Activated CD4-positive, CD25-positive, alpha-beta regulatory T cell treated with anti-CD3 and anti-CD28 coated beads, Interleukin-2, amount 50 U/mL, for 16 hours (primary cell): ENCODE data around the gene DUSP3.
"Not testable (repeated sequence)": the region's sequence is repeated elsewhere in the genome, so short reads cannot be mapped to it uniquely, and the experiment has no call there.

ENCODE experiments used
- DNase-seq: peaks from one replicate; pipeline ENCODE4 v3.0.0-alpha.2; 2020; ENCODE audit warnings: low read depth, low spot score

Gene DUSP3

GRCh38 chr17:43801844-43802243 is 23.1 kb upstream of the DUSP3 start:
- no peak for DNase-seq

- DNase-seq: no peak
Measured at GRCh38 chr17:43800736-43801135, 22.0 kb upstream of the DUSP3 start.

- DNase-seq: no peak
Measured at GRCh38 chr17:43799047-43799446, 20.3 kb upstream of the DUSP3 start.

- DNase-seq: not testable (repeated sequence)
Measured at GRCh38 chr17:43798024-43798423, 19.2 kb upstream of the DUSP3 start.

GRCh38 chr17:43792668-43793067 is 13.9 kb upstream of the DUSP3 start:
- not testable (repeated sequence) for DNase-seq

- DNase-seq: no peak
Measured at GRCh38 chr17:43791589-43791988, 12.8 kb upstream of the DUSP3 start.

GRCh38 chr17:43790311-43790940 is 11.6 kb upstream of the DUSP3 start:
- no peak for DNase-seq

- no peak for DNase-seq
Measured at GRCh38 chr17:43789482-43789881, 10.7 kb upstream of the DUSP3 start.

- no peak for DNase-seq
Measured at GRCh38 chr17:43788540-43788939, 9.8 kb upstream of the DUSP3 start.

- DNase-seq: no peak
Measured at GRCh38 chr17:43787728-43788127, 9.0 kb upstream of the DUSP3 start.

- DNase-seq: no peak
Measured at GRCh38 chr17:43784628-43785101, 5.9 kb upstream of the DUSP3 start.

- DNase-seq: no peak
Measured at GRCh38 chr17:43784068-43784467, 5.3 kb upstream of the DUSP3 start.

- DNase-seq: no peak
Measured at GRCh38 chr17:43782913-43783680, 4.3 kb upstream of the DUSP3 start.

- no peak for DNase-seq
Measured at GRCh38 chr17:43780135-43780534, 1.4 kb upstream of the DUSP3 start, which contains the start of gene CFAP97D1. CFAP97D1 (plus strand) TSS chr17:43780435; CDS start chr17:43780463, 28 bp downstream.

GRCh38 chr17:43779145-43780125 is 658 bp upstream of the DUSP3 start:
- no peak for DNase-seq

GRCh38 chr17:43774304-43775250 is 4.2 kb downstream of the DUSP3 start:
- no peak for DNase-seq

- no peak for DNase-seq
Measured at GRCh38 chr17:43772877-43773648, 5.7 kb downstream of the DUSP3 start.

GRCh38 chr17:43771463-43771862 is 7.3 kb downstream of the DUSP3 start:
- no peak for DNase-seq

- no peak for DNase-seq
Measured at GRCh38 chr17:43770957-43771356, 7.8 kb downstream of the DUSP3 start.

- no peak for DNase-seq
Measured at GRCh38 chr17:43769859-43770258, 8.9 kb downstream of the DUSP3 start.
